Measurements from ENCODE around the gene FNDC1. TPM values are rescaled to one million over a fixed set of nuclear protein-coding genes. Genes with fewer than 3 reads are reported as not detected.

FNDC1 gene
- total and polyA plus RNA-seq, 2 donors (not counting 1 experiment from before 2014, with no cell fraction given), result not detected

- DNase-seq (peak; percentile 50), ATAC-seq (ENCODE audit: low read depth) (peak; percentile 28)
- Histone ChIP-seq H3K9me3 (ENCODE audit: control extremely low read depth in 1 of 3, control insufficient read depth in 2 of 3, insufficient read depth in 1 of 3, low read length in 2 of 3) (peaks cover 0 to 1% (median 0%) of the 10 kb centered on the region in 3 donors), H3K79me2 (ENCODE audit: control insufficient read depth, insufficient read depth, low read length) (no peaks in the 10 kb centered on the region), H3K27ac (ENCODE audit: low read length in 2 of 2) (no peak overlapping the region), H3K27me3 (replicated peaks in 1 of 4; ENCODE audit: control extremely low read depth in 1 of 4, control insufficient read depth in 3 of 4, insufficient read depth in 4 of 4, low read length in 3 of 4) (peaks cover 0 to 64% (median 55%) of the 10 kb centered on the region in 4 experiments), H3K4me2 (replicated peaks; ENCODE audit: low read depth, low read length, poor library complexity, severe bottlenecking) (peak overlapping the region; percentile 80), H4K20me1 (ENCODE audit: control insufficient read depth, insufficient read depth, low read length, poor library complexity, severe bottlenecking) (no peaks in the 10 kb centered on the region), H3K9ac (ENCODE audit: low read length) (no peak overlapping the region), H2AFZ (ENCODE audit: insufficient read depth, low read depth, low read length, poor library complexity, severe bottlenecking) (peak overlapping the region; percentile 49), H3K4me1 (ENCODE audit: control insufficient read depth in 2 of 2, insufficient read depth in 2 of 2, low read length in 2 of 2) (peaks cover 20 to 25% of the 10 kb centered on the region in 2 donors), H3K36me3 (replicated peaks in 1 of 2; ENCODE audit: control extremely low read depth in 1 of 2, control insufficient read depth in 1 of 2, extremely low read depth in 1 of 2, insufficient read depth in 2 of 2, low read length in 1 of 2) (no peaks in the 10 kb centered on the region), H3K4me3 (ENCODE audit: control extremely low read depth in 1 of 5, extremely low read depth in 1 of 5, insufficient read depth in 1 of 5, low read depth in 2 of 5, low read length in 4 of 5) (peak overlapping the region in 3 of 5 experiments; percentile 12 to 51 (median 32))
- Mint-ChIP-seq H3K27ac (no peak overlapping the region), H3K9me3 (ENCODE audit: insufficient read depth) (no peaks in the 10 kb centered on the region), H3K4me1 (peaks cover 26% of the 10 kb centered on the region), H3K27me3 (peaks cover 82% of the 10 kb centered on the region), H3K4me3 (peak overlapping the region; percentile 84)
- intact Hi-C loops (cut with micrococcal nuclease), result loop anchor here (5.0 to 10.0 kb wide), 3 partner anchors 775 to 1363 kb away; no protein-coding TSS in a partner anchor
- ChIA-PET CTCF (interaction anchor here (2.0 to 2.1 kb wide), 2 partner anchors 14 to 485 kb away, joined by 6 to 16 read pairs; no protein-coding TSS in a partner anchor), POLR2A (no interaction called here)
- no peak for TF ChIP-seq EZH2 (IDR thresholded peaks at IDR 0.05; ENCODE audit: borderline replicate concordance, insufficient read depth, low read depth, low read length, poor library complexity, severe bottlenecking)
- no peak for TF ChIP-seq CTCF (IDR thresholded peaks at IDR 0.05)
- 2% methylated on average over 87 of the region's 87 CpGs for WGBS (ENCODE audit: insufficient coverage)
Measured at GRCh38 chr6:159169557-159170332, 545 bp downstream of the FNDC1 start.

DNA sequence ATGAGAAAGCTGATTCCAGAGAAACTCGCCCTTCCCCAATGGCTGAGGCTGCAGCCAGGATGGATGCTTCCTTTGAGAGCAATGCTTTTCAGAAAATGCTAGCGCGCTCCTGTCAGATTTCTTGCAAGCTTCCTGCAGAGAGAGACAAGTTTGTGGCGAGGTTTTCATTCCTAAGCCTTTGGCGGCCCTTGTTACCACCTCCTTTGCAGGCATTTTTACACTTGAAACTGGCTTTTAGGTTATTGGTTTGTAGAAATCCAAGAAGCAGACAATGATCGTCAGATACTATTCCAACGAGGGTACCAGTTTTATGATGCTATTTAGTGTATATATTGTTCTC lies 1.1 kb downstream of the FNDC1 start:
- H3K79me2 ChIP-seq (ENCODE audit: control insufficient read depth, insufficient read depth, low read length), result no peaks in the 10 kb centered on the region

More for the DNA sequence above, 1.1 kb downstream of the FNDC1 start:
- no peak overlapping the region for H3K27ac Mint-ChIP-seq
- ATAC-seq (ENCODE audit: low read depth), result no peak
- TF ChIP-seq CTCF (IDR thresholded peaks at IDR 0.05) (no peak), EZH2 (IDR thresholded peaks at IDR 0.05; ENCODE audit: borderline replicate concordance, insufficient read depth, low read depth, low read length, poor library complexity, severe bottlenecking) (no peak)
- peaks cover 0 to 1% (median 0%) of the 10 kb centered on the region in 3 donors for H3K9me3 ChIP-seq (ENCODE audit: control extremely low read depth in 1 of 3, control insufficient read depth in 2 of 3, insufficient read depth in 1 of 3, low read length in 2 of 3)
- peak overlapping the region; percentile 84 for H3K4me3 Mint-ChIP-seq
- ChIA-PET CTCF (interaction anchor here (0.8 to 2.1 kb wide), 3 partner anchors 14 to 485 kb away, joined by 3 to 16 read pairs (median 6); no protein-coding TSS in a partner anchor), POLR2A (no interaction called here)
- peaks cover 0 to 62% (median 53%) of the 10 kb centered on the region in 4 experiments for H3K27me3 ChIP-seq (replicated peaks in 1 of 4; ENCODE audit: control extremely low read depth in 1 of 4, control insufficient read depth in 3 of 4, insufficient read depth in 4 of 4, low read length in 3 of 4)
- H3K27ac ChIP-seq (ENCODE audit: low read length in 2 of 2), result no peak overlapping the region
- peak overlapping the region; percentile 80 for H3K4me2 ChIP-seq (replicated peaks; ENCODE audit: low read depth, low read length, poor library complexity, severe bottlenecking)
- WGBS (ENCODE audit: insufficient coverage), result 22% methylated on average over 5 of the region's 7 CpGs
- H3K9ac ChIP-seq (ENCODE audit: low read length), result no peak overlapping the region
- no peaks in the 10 kb centered on the region for H4K20me1 ChIP-seq (ENCODE audit: control insufficient read depth, insufficient read depth, low read length, poor library complexity, severe bottlenecking)
- H3K9me3 Mint-ChIP-seq (ENCODE audit: insufficient read depth), result no peaks in the 10 kb centered on the region
- H3K4me1 Mint-ChIP-seq, result peaks cover 26% of the 10 kb centered on the region
- H3K4me3 ChIP-seq (ENCODE audit: control extremely low read depth in 1 of 5, extremely low read depth in 1 of 5, insufficient read depth in 1 of 5, low read depth in 2 of 5, low read length in 4 of 5), result no peak overlapping the region
- H3K27me3 Mint-ChIP-seq, result peaks cover 79% of the 10 kb centered on the region
- H3K4me1 ChIP-seq (ENCODE audit: control insufficient read depth in 2 of 2, insufficient read depth in 2 of 2, low read length in 2 of 2), result peaks cover 21 to 25% of the 10 kb centered on the region in 2 donors
- intact Hi-C loops (cut with micrococcal nuclease), result loop anchor here (5.0 to 10.0 kb wide), 2 partner anchors 774 to 1362 kb away; no protein-coding TSS in a partner anchor
- no peak for DNase-seq
- H2AFZ ChIP-seq (ENCODE audit: insufficient read depth, low read depth, low read length, poor library complexity, severe bottlenecking), result peak overlapping the region; percentile 49
- H3K36me3 ChIP-seq (replicated peaks in 1 of 2; ENCODE audit: control extremely low read depth in 1 of 2, control insufficient read depth in 1 of 2, extremely low read depth in 1 of 2, insufficient read depth in 2 of 2, low read length in 1 of 2), result no peaks in the 10 kb centered on the region

Data from B cell (primary cell).